Esophagus squamous epithelium (tissue), 5 donors: ENCODE measurements around the gene AFG3L2. TPM values are rescaled to one million over a fixed set of nuclear protein-coding genes. Genes with fewer than 3 reads are reported as not detected.

ENCODE experiments used
- DNase-seq: peaks from one replicate; lab custom pipeline; 2025; lab: John Stamatoyannopoulos, UW
- H3K27ac ChIP-seq, 4 donors: fragments of 200-600 bp; sonication (generic); one replicate each; pipeline ENCODE4 v1.5.1; 2016 to 2019; ENCODE audit warnings: mild to moderate bottlenecking in 1 of 4
- H3K27me3 ChIP-seq, 4 donors: fragments of 200-600 bp; sonication (generic); 1 replicate in 3 of 4; 2 replicates in 1 of 4; pipeline versions ENCODE4 v1.5.1 to v1.6.0; 2017 to 2021; ENCODE audit warnings: antibody characterized with exemption in 1 of 4
- H3K36me3 ChIP-seq, 3 donors: fragments of 200-600 bp; sonication (generic); one replicate each; pipeline ENCODE4 v1.5.1; 2016 to 2019
- H3K4me1 ChIP-seq, 3 donors: fragments of 200-600 bp; sonication (generic); one replicate each; pipeline ENCODE4 v1.5.1; 2017 to 2019
- H3K4me3 ChIP-seq, 4 donors: fragments of 200-600 bp; sonication (generic); 1 replicate in 3 of 4; 2 replicates in 1 of 4; pipeline ENCODE4 v1.5.1; 2016 to 2019; ENCODE audit warnings: mild to moderate bottlenecking in 2 of 4, moderate library complexity in 1 of 4
- H3K9me3 ChIP-seq, 3 donors: fragments of 200-600 bp; sonication (generic); one replicate each; pipeline ENCODE4 v1.5.1; 2016 to 2019
- CTCF ChIP-seq, 6 experiments: fragments of 450-650 bp in 4 of 6; fragments of 200-600 bp in 2 of 6; sonication (generic) in 2 of 6; IDR thresholded peaks; one replicate each; pipeline ENCODE4 v1.5.1; 2016 to 2019; ENCODE audit warnings: antibody characterized with exemption in 6 of 6, mild to moderate bottlenecking in 4 of 6, moderate library complexity in 4 of 6
- POLR2A ChIP-seq, 4 donors: fragments of 450-650 bp; IDR thresholded peaks; one replicate each; pipeline ENCODE4 v1.6.1; 2017; ENCODE audit warnings: antibody characterized with exemption in 4 of 4, mild to moderate bottlenecking in 4 of 4, moderate library complexity in 3 of 4
- WGBS, 2 donors: methylation state at CpG; one replicate each; pipeline ENCODE4 v1.1.5; 2018; 5-methylcytosine and 5-hydroxymethylcytosine counted together
- intact Hi-C: fragments of 100-400 bp; cut with DNase I; formaldehyde crosslinking; loops from one replicate; pipeline ENCODE4 v1.15.0; 2022
- total RNA-seq, 4 donors: library from RNA; depleted of rRNA; stranded (reverse); fragments of >200 nt; gene quantifications; one replicate each; pipeline ENCODE4 v1.1.0, GENCODE V29; 2016
- donor health status: DM: yes; HTN: yes; CAD: no.

Gene AFG3L2
- total RNA-seq, 4 donors from 2014 or later = 41.5 to 62.9 (median 58.1) TPM

- WGBS, 2 donors = 18 to 19% methylated on average over 7 of the region's 7 CpGs
- TF ChIP-seq CTCF (IDR thresholded peaks at IDR 0.05) (no peak), POLR2A (IDR thresholded peaks at IDR 0.05) (peak in 1 of 4 donors; percentile 35)
- peak overlapping the region; percentile 63 to 96 (median 91) for H3K4me3 ChIP-seq
- peak overlapping the region; percentile 95 to 100 (median 99) for H3K27ac ChIP-seq
- H3K9me3 ChIP-seq = peaks cover 0 to 15% (median 11%) of the 10 kb centered on the region in 3 donors
- peaks cover 28 to 76% (median 34%) of the 10 kb centered on the region in 3 donors for H3K4me1 ChIP-seq
- intact Hi-C loops = no loop called here
- DNase-seq = no peak
- H3K27me3 ChIP-seq = peaks cover 0 to 8% (median 0%) of the 10 kb centered on the region in 4 donors
- H3K36me3 ChIP-seq = peaks cover 0 to 42% (median 16%) of the 10 kb centered on the region in 3 donors
Measured at GRCh38 chr18:12309683-12310198, 67.3 kb downstream of the AFG3L2 start.

DNA sequence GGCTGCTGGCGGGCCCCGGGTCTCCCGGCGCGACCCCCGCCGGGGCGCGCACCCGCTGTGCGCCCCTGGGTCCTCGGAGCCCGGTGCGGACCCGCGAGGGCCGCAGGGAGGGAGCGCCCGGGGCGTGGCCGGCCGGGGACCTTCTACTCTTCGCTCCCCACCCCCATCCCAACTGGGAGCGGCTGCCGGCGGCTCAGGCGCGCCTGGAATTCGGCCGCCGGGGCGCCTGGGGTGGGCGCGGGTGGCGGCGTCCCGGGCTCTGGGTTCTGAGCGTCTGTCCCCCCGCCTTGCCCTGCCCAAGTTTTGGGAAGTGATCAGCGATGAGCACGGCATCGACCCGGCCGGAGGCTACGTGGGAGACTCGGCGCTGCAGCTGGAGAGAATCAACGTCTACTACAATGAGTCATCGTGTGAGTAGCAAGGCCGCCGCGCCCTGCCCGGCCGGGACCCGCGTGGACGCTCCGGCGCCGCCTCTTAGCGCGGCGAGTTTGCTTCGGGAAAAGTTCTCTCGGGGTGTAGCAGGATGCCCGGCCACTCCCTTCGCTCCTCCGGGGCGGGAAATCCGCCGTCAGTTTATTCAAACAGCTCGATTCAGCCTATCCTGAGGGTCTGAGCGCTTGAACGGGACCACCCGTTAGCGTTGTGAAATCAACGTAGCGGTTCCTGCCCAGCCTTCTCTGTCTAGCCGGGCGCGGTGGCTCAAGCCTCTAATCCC, 68.5 kb downstream of the AFG3L2 start:
- DNase-seq = peak; percentile 21
- Histone ChIP-seq H3K4me1 (peaks cover 19 to 67% (median 26%) of the 10 kb centered on the region in 3 donors), H3K27me3 (peaks cover 0 to 8% (median 0%) of the 10 kb centered on the region in 4 donors), H3K9me3 (peaks cover 0 to 15% (median 11%) of the 10 kb centered on the region in 3 donors), H3K4me3 (peak overlapping the region; percentile 63 to 96 (median 91)), H3K36me3 (peaks cover 0 to 31% (median 16%) of the 10 kb centered on the region in 3 donors), H3K27ac (peak overlapping the region; percentile 95 to 100 (median 99))
- TF ChIP-seq CTCF (IDR thresholded peaks at IDR 0.05) = peak in 1 of 6 experiments; percentile 6
- peak in 2 of 4 donors; percentile 58 to 65 for TF ChIP-seq POLR2A (IDR thresholded peaks at IDR 0.05)
- intact Hi-C loops = no loop called here
- WGBS, 2 donors = 7% methylated on average over 6 of the region's 81 CpGs; no CpG with 5 or more reads in 1 of the 2 donors

DNA sequence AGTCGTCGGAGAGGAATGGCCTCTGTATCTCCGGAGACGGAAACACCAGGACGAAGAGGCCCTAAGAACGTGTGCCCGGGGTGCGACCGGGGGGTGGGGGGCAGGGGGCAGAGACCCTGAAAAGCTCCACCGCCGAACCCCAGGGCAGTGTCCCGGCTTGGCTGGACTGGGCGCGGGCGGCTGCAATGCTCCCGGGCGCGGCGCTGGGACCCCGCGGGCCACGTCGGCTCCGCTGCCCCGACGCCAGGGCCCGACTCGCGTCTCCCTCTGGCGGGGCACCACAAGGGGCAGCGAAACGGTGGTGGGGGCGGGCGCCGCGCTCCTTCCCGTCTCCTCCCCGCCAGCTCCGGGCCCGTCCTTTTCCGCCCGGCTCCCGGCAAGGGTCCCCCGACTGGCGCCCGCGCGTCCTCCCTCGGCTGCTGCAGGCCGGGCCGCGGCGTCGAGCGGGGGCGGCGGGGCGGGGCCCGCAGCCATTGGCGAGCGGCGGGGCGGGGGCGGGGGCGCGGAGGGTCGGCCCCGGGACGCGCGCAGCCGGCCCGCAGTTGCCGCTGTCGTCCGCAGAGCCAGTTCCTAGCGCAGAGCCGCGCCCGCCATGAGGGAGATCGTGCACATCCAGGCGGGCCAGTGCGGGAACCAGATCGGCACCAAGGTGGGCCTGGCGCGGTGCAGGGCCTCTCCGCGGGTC, 69.2 kb downstream of the AFG3L2 start, which contains the start of gene TUBB6:
Gene TUBB6, plus strand, starts transcription at position 541 of the 685 bp plus-strand sequence. Its CDS starts 52 bp downstream, at position 593.
- Histone ChIP-seq H3K27ac (peak within 1 kb of the TSS; percentile 95 to 100 (median 99)), H3K27me3 (peaks cover 0 to 8% (median 0%) of the 10 kb centered on the region in 4 donors), H3K4me3 (peak within 1 kb of the TSS; percentile 63 to 96 (median 91)), H3K36me3 (peaks cover 0 to 24% (median 16%) of the 10 kb centered on the region in 3 donors), H3K4me1 (peaks cover 19 to 61% (median 26%) of the 10 kb centered on the region in 3 donors), H3K9me3 (peaks cover 0 to 15% (median 11%) of the 10 kb centered on the region in 3 donors)
- intact Hi-C loops = no loop called here
- 4 to 8% methylated on average over 13 to 15 of the region's 88 CpGs for WGBS, 2 donors
- TF ChIP-seq CTCF (IDR thresholded peaks at IDR 0.05) = peak in 1 of 6 experiments; percentile 8
- TF ChIP-seq POLR2A (IDR thresholded peaks at IDR 0.05) = peak in 2 of 4 donors; percentile 57 to 60
- DNase-seq = no peak

DNA sequence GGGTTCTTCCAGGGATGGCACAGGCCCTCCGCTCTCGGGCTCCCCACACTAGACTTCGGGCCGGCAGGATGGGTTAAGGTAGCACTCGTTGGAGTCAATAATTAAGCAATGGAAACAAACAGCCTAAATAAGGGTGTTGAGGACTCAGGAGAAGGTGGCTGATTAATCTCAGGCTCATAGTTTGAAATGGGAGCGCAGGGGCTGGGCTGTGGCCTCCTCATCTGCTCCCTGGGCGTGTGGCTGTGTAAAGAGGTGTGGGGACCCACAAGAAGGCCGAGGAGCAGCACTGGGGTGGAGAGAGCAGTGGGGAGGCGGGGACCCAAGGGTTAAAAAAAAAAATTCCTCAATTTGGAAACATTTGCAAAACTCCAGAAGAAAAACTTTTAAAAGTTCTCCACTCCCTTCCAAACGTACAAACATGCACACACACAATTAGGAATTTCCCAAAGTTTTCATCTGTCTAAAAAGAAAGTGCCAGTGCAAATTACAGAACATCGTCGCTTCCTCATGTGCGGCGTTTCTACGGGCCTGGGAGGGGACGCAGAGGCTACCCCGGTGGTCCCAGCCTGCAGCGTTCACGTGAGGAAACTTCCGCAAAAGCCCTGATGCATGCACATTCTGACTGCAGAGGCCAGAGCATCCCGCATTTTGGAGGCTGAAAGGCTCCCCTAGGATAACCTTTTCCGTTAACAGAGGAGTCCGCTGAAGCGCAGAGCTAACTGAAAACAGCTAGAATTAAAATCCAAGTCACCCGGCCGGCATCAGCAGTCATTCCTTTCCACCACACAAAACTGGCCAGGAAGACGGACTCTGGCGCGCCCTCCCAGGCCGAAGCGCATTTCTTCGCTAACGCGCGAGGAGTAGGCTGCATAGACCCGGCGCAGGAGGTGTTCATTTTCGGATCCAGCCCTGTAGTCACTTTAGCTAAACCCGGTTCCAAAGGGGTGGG, 70.0 kb downstream of the AFG3L2 start:
- H3K4me3 ChIP-seq = peak overlapping the region; percentile 63 to 96 (median 91)
- H3K27me3 ChIP-seq = peaks cover 0 to 8% (median 0%) of the 10 kb centered on the region in 4 donors
- peak overlapping the region; percentile 95 to 100 (median 99) for H3K27ac ChIP-seq
- 43 to 51% methylated on average over 24 to 33 of the region's 39 CpGs for WGBS, 2 donors
- peaks cover 19 to 61% (median 26%) of the 10 kb centered on the region in 3 donors for H3K4me1 ChIP-seq
- peaks cover 0 to 17% (median 12%) of the 10 kb centered on the region in 3 donors for H3K36me3 ChIP-seq
- TF ChIP-seq POLR2A (IDR thresholded peaks at IDR 0.05) (no peak), CTCF (IDR thresholded peaks at IDR 0.05) (no peak)
- no peak for DNase-seq
- intact Hi-C loops = no loop called here
- peaks cover 0 to 11% (median 6%) of the 10 kb centered on the region in 3 donors for H3K9me3 ChIP-seq
